NCI-H748 (cell line): ENCODE measurements around the gene ACP4.
"Not testable (repeated sequence)": the region's sequence is repeated elsewhere in the genome, so short reads cannot be mapped to it uniquely, and the experiment has no call there.

Experiments
- DNase-seq: peaks from one replicate; lab custom pipeline; 2025; ENCODE audit not compliant: unreplicated experiment; lab: John Stamatoyannopoulos, UW

Gene ACP4, protein sequence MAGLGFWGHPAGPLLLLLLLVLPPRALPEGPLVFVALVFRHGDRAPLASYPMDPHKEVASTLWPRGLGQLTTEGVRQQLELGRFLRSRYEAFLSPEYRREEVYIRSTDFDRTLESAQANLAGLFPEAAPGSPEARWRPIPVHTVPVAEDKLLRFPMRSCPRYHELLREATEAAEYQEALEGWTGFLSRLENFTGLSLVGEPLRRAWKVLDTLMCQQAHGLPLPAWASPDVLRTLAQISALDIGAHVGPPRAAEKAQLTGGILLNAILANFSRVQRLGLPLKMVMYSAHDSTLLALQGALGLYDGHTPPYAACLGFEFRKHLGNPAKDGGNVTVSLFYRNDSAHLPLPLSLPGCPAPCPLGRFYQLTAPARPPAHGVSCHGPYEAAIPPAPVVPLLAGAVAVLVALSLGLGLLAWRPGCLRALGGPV

GRCh38 chr19:50790396-50790795, at the start of gene ACP4:
TSS of gene ACP4 (plus strand) at chr19:50790415. CDS start at chr19:50790415, 0 bp downstream.
- DNase-seq, result no peak

DNA sequence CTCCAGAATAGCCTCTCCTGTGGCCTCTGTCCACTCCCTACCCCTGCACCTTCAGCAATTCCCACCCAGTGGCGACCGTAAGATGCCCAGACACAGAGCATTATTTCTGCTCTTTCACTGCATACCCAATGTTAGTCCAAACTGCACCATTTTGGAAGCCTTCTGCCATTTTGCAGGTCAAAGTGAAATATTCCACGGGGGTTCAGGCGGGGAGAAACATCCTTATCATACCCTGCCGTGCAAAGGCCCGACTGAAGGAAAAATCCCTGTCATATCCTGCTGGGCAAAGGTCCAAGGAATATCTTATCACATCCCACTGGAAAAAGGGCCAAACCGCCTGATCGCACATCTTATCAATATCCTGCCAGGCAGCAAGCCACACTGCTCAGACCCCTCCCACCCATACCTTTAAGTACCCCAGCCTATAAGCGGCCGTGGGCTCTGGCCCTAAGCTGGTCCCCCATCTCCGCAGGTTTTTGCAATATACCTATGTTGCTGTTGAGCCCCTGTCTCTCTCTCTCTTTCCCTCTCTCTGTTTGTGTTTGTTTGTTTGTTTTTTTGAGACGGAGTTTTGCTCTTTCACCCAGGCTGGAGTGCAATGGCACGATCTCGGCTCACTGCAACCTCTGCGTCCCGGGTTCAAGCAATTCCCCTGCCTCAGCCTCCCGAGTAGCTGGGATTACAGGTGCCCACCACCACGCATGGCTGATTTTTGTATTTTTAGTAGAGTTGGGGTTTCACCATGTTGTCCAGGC, 48.9 kb upstream of the ACP4 start:
- no peak for DNase-seq

DNA sequence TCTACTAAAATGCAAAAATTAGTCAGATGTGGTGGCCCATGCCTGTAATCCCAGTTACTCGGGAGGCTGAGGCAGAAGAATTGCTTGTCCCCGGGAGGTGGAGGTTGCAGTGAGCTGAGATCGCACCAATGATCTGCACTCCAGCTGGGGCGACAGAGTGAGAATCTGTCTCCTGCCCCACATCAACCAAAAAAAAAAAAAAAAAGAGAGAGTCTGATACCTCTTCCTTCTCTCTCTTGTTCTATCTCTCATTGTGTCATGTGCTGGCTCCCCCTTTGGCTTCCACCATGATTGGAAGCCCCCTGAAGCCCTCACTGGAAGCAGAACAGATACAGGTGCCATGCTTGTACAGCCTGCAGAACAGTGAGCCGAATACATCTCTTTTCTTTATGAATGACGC, 46.7 kb upstream of the ACP4 start:
- DNase-seq, result no peak

- no peak for DNase-seq
Measured at GRCh38 chr19:50745221-50745620, 45.0 kb upstream of the ACP4 start.

DNA sequence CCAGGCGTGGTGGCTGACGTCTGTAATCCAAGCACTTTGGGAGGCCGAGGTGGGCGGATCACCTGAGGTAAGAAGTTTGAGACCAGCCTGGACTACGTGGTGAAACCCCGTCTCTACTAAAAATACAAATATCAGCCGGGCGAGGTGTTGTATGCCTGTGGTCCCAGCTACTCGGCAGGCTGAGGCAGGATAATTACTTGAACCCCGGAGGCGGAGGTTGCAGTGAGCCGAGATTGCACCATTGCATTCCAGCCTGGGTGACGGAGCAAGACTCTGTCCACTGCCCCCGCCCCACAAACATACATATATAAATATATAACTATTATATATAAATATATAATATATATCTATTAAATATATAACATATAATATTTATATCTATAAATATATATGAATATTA, 43.1 kb upstream of the ACP4 start:
- not testable (repeated sequence) for DNase-seq

DNA sequence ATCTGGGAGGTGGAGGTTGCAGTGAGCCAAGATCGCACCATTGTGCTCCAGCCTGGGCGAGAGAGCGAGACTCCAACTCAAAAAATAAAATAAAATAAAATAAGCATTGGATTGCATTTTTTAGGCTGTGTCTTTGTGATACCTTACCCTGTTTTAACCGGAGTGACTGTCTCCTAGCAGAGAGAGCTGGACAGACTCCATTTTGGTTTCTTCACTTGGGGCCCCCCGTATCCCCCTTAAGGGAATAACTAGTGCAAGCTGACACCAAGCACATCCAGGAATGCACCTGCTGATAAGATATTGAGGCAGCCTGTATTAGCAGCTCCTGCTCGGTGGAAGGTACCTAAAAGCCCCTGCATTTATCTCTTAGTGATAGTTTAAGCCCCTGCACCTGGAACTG, 40.7 kb upstream of the ACP4 start:
- no peak for DNase-seq

DNA sequence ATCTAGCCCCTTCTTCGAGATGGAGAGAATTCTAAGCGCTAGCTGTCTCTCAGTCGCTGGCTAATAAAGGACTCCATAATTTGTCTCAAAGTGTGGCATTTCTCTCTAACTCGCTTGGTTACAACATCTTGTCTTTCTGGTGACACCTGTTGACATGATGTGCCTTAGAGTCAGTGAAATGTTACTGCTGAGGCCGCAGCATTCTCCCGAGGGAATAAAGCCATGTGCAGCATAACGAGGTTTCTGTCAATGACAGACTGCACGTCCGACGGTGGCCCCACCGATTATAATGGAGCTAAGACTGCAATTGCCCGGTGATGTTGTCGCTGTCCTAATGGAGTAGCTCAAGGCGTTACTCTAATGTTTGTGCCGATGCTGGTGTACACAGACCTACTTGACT, 40.2 kb upstream of the ACP4 start:
- peak; percentile 18 for DNase-seq

DNA sequence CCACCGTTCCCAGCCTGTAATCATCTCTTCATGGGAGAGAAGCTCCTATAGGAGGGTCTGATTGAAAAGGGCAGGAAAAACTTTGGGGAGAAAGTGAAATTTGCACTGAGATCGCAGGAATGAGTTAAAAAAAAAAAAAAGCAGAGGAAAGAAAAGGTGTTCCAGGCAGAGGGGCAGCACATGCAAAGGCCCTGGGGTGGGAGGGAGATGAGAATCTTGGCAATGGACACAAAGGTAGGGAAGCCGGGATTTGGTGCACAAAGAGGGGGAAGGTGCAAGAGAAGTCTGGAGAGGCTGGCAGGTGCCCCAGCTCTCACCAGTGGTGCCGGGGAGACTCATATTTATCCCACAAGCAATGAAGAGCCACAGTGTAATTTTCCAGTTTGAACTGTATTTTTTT, 36.3 kb upstream of the ACP4 start:
- DNase-seq, result no peak

DNA sequence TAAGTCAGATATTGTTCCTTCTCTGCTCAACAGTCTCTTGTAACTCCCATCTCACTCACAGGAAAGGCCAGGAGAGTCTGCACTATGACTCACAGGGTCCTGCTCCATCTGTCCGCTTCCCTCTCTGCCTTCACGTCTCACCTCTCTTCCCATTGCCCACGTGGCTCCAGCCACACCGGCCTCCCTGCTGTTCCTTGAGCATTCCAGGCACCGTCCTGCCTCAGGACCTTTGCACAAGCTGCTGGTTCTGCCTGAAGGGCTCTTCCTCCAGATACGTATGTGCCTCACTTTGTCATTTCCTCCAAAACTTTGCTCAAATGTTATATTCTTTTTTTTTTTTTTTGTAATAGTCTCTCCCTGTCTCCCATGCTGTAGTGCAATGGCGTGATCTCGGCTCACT, 34.0 kb upstream of the ACP4 start:
- not testable (repeated sequence) for DNase-seq

- not testable (repeated sequence) for DNase-seq
Measured at GRCh38 chr19:50757624-50758023, 32.6 kb upstream of the ACP4 start.

DNA sequence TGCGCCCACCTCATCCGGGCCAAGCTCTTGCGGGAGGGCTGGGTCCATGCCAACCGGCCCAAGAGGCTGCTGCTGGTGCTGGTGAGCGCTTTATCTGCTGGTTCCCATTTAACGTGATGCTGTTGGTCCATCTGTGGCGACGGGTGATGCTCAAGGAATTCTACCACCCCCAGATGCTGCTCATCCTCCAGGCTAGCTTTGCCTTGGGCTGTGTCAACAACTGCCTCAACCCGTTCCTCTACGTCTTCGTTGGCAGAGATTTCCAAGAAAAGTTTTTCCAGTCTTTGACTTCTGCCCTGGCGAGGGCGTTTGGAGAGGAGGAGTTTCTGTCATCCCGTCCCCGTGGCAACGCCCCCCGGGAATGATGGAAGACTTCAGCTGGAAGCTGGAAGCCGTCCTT, 31.1 kb upstream of the ACP4 start:
- not testable (repeated sequence) for DNase-seq

DNA sequence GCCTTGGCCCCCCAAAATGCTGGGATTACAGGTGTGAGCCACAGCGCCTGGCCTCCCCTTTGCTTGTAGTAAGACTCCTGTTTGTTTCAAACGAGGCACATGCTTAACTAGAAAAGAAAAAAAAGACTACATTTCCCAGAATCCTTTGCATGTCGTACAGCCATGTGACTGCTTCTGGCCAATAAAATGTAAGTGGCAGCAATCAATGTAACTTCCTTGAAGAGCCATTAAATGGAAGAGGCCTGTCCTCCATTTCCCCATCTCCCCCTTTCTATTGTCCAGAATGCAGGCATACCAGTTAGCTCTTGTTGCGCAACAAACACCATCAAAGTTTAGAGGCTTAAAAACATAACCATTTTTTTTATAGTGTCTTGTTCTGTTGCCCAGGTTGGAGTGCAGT, 30.3 kb upstream of the ACP4 start:
- peak; percentile 36 for DNase-seq

DNA sequence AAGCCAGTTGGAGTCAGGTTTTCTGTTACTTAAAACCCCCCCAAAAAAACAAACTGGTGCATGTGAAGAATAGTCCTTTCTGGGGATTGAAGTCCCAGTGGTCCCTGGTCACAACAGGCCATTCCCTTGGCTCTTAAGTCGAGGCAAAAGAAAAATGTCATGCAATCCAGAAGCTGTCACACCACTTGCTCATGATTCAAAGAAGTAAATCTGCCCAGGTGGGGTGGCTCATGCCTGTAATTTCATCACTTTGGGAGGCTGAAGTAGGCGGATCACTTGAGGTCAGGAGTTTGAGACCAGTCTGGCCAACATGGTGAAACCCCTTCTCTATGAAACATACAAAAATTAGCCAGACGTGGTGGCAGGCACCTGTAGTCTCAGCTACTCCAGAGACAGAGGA, 28.7 kb upstream of the ACP4 start:
- DNase-seq, result not testable (repeated sequence)

DNA sequence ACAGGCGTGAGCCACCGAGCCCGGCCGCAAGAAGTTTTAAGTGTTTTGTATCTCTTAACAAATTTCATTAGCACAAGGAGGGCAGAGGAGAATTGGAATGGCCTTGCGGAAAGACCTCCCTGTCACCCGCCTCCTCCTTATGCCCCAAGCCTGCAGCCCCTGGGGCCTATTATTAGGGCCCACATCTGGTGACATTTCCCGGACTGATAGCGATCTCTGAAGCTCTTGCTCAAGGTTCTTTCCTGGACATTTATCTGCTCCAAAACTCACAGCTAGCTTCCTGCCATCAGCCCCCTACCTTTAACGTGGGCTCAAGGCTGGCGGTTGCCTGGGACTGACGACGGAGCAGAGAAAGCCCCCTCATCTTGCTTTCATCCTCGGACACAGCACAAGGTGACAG, 26.7 kb upstream of the ACP4 start:
- not testable (repeated sequence) for DNase-seq

DNA sequence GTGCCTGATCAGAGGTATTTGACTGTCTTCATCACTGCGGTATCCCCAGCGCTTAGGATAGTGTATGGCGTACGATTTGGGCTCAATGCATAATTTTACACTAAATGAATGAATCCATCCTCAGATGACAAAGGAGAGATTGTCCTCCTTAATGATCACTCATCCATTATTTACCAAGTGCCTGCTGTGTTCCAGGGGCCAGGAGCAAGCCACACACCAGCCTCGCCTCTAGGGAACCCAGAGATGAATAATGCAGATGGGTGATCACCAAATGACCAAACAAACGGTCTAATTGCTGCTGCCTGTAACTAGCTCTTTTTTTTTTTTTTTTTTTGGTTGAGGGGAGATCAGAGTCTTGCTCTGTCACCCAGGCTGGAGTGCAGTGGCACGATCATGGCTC, 25.8 kb upstream of the ACP4 start:
- DNase-seq, result peak; percentile 60

- not testable (repeated sequence) for DNase-seq
Measured at GRCh38 chr19:50766746-50767145, 23.5 kb upstream of the ACP4 start.

DNA sequence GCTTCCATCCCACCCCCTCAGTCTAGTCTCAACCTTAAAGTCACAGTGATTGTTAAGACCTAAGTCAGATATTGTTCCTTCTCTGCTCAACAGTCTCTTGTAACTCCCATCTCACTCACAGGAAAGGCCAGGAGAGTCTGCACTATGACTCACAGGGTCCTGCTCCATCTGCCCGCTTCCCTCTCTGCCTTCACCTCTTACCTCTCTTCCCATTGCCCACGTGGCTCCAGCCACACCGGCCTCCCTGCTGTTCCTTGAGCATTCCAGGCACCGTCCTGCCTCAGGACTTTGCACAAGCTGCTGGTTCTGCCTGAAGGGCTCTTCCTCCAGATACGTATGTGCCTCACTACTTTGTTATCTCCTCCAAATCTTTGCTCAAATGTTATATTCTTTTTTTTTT, 23.0 kb upstream of the ACP4 start:
- DNase-seq, result not testable (repeated sequence)

- no peak for DNase-seq
Measured at GRCh38 chr19:50768277-50768676, 21.9 kb upstream of the ACP4 start.

- DNase-seq, result not testable (repeated sequence)
Measured at GRCh38 chr19:50770164-50770563, 20.1 kb upstream of the ACP4 start, which contains the start of gene GPR32. TSS of gene GPR32 (plus strand) at chr19:50770464. CDS start at chr19:50770601, 137 bp downstream.

- no peak for DNase-seq
Measured at GRCh38 chr19:50770888-50771287, 19.3 kb upstream of the ACP4 start.

DNA sequence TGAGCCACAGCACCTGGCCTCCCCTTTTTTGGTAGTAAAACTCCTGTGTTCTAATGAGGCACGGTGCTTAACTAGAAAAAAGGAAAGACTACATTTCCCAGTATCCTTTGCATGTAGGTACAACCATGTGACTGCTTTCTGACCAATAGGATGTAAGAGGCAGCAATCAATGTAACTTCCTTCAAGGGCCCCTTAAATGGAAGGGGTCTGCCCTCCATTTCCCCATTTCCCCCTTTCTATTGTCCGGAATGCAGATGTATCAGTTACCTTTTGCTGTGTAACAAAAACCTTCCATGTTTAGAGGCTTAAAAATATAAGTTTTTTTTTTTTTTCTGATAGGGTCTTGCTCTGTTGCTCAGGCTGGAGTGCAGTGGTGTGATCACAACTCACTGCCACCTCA, 17.7 kb upstream of the ACP4 start:
- DNase-seq, result peak; percentile 11

GRCh38 chr19:50772912-50773311, 17.3 kb upstream of the ACP4 start:
- DNase-seq, result not testable (repeated sequence)
